Neuronal stem cell (in vitro differentiated cells): ENCODE measurements around the gene NAA35.

Experiments used
- DNase-seq: peaks from one replicate; pipeline ENCODE4 v3.0.0-alpha.2; 2013; ENCODE audit warnings: low spot score
- H2AFZ ChIP-seq: one replicate; pipeline ENCODE4 v1.6.1; 2013; ENCODE audit warnings: mild to moderate bottlenecking, low read length, inconsistent platforms
- H2AK5ac ChIP-seq: 2 replicates; pipeline ENCODE4 v1.6.1; 2013; ENCODE audit warnings: low read depth, mild to moderate bottlenecking, inconsistent platforms, low read length, moderate library complexity, mixed read lengths
- H2BK120ac ChIP-seq: 2 replicates; pipeline ENCODE4 v1.6.1; 2013; ENCODE audit warnings: low read depth, mild to moderate bottlenecking, inconsistent platforms, low read length, moderate library complexity, mixed read lengths
- H2BK12ac ChIP-seq: one replicate; pipeline ENCODE4 v1.6.1; 2013; ENCODE audit warnings: low read length, inconsistent platforms
- H2BK15ac ChIP-seq: 2 replicates; pipeline ENCODE4 v1.6.1; 2013; ENCODE audit warnings: mild to moderate bottlenecking, low read length, inconsistent platforms, mixed read lengths
- H2BK5ac ChIP-seq: one replicate; pipeline ENCODE4 v1.6.1; 2013; ENCODE audit warnings: inconsistent platforms, mild to moderate bottlenecking, low read length, moderate library complexity
- H3K14ac ChIP-seq: one replicate; pipeline ENCODE4 v1.6.1; 2013; ENCODE audit warnings: low read length, inconsistent platforms
- H3K18ac ChIP-seq: 2 replicates; pipeline ENCODE4 v1.6.1; 2013; ENCODE audit warnings: low read length, inconsistent platforms
- H3K23ac ChIP-seq: 2 replicates; pipeline ENCODE4 v1.6.1; 2013; ENCODE audit warnings: low read depth, mild to moderate bottlenecking, mixed read lengths, low read length, inconsistent platforms; ENCODE audit not compliant: poor library complexity
- H3K27ac ChIP-seq: replicated peaks from 3 replicates; pipeline ENCODE4 v1.5.1; 2013; ENCODE audit warnings: low read length, inconsistent platforms
- H3K27me3 ChIP-seq, 3 experiments: 2 replicates each; pipeline ENCODE4 v1.6.1; 2013; ENCODE audit warnings: low read length in 3 of 3, mild to moderate bottlenecking in 2 of 3, inconsistent platforms in 1 of 3, low read depth in 1 of 3, mixed read lengths in 1 of 3, moderate library complexity in 1 of 3; ENCODE audit not compliant: control insufficient read depth in 3 of 3, insufficient read depth in 3 of 3
- H3K36me3 ChIP-seq, 2 donors: replicated peaks in 1 of 2; 2 replicates each; pipeline ENCODE4 v1.6.1; 2013; ENCODE audit warnings: low read length in 2 of 2; ENCODE audit not compliant: control insufficient read depth in 2 of 2, insufficient read depth in 2 of 2
- H3K4ac ChIP-seq: 2 replicates; pipeline ENCODE4 v1.6.1; 2013; ENCODE audit warnings: inconsistent platforms, mild to moderate bottlenecking, low read length, moderate library complexity
- H3K4me1 ChIP-seq, 2 donors: 1 replicate in 1 of 2; 2 replicates in 1 of 2; pipeline ENCODE4 v1.6.1; 2013; ENCODE audit warnings: low read length in 2 of 2, low read depth in 1 of 2; ENCODE audit not compliant: control insufficient read depth in 2 of 2, insufficient read depth in 1 of 2
- H3K4me2 ChIP-seq: one replicate; pipeline ENCODE4 v1.6.1; 2013; ENCODE audit warnings: mild to moderate bottlenecking, low read length, inconsistent platforms; ENCODE audit not compliant: insufficient read depth, poor library complexity, severe bottlenecking
- H3K4me3 ChIP-seq, 2 donors: 2 replicates each; pipeline ENCODE4 v1.5.1; 2013; ENCODE audit warnings: low read length in 2 of 2, mild to moderate bottlenecking in 2 of 2, inconsistent platforms in 1 of 2, moderate library complexity in 1 of 2
- H3K79me1 ChIP-seq: one replicate; pipeline ENCODE4 v1.6.1; 2013; ENCODE audit warnings: low read depth, mild to moderate bottlenecking, inconsistent platforms, low read length, moderate library complexity
- H3K9ac ChIP-seq: one replicate; pipeline ENCODE4 v1.6.1; 2013; ENCODE audit warnings: mild to moderate bottlenecking, low read depth, low read length, inconsistent platforms; ENCODE audit not compliant: poor library complexity
- H3K9me3 ChIP-seq, 2 donors: replicated peaks in 1 of 2; 2 replicates each; pipeline versions ENCODE3 to v1.6.1; 2013; ENCODE audit warnings: low read length in 2 of 2, mild to moderate bottlenecking in 2 of 2, inconsistent platforms in 1 of 2, low read depth in 1 of 2, mixed read lengths in 1 of 2, moderate library complexity in 1 of 2; ENCODE audit not compliant: control insufficient read depth in 2 of 2, insufficient read depth in 1 of 2
- H4K8ac ChIP-seq: one replicate; pipeline ENCODE4 v1.6.1; 2013; ENCODE audit warnings: low read depth, mild to moderate bottlenecking, inconsistent platforms, low read length, moderate library complexity
- H4K91ac ChIP-seq: one replicate; pipeline ENCODE4 v1.6.1; 2013; ENCODE audit warnings: low read length, low read depth, mild to moderate bottlenecking, inconsistent platforms; ENCODE audit not compliant: poor library complexity
- WGBS, 2 donors: extraction: QIAGEN DNeasy Blood & Tissue Kit; methylation state at CpG; one replicate each; pipeline ENCODE4 v1.1.7; 2013; ENCODE audit warnings: missing lambda C conversion rate in 2 of 2, mixed read lengths in 1 of 2; ENCODE audit not compliant: insufficient read length in 2 of 2, insufficient replicate concordance in 1 of 2; ENCODE audit errors: extremely low coverage in 2 of 2; 5-methylcytosine and 5-hydroxymethylcytosine counted together

The NAA35 gene

GRCh38 chr9:85940275-85940831 lies 593 bp upstream of the NAA35 start:
- Histone ChIP-seq H3K27me3 (no peaks in the 10 kb centered on the region), H3K9ac (no peak overlapping the region), H3K4ac (no peak overlapping the region), H3K79me1 (no peaks in the 10 kb centered on the region), H3K4me2 (peak overlapping the region; percentile 29), H3K27ac (peak overlapping the region; percentile 81), H2BK120ac (no peak overlapping the region), H2AK5ac (no peak overlapping the region), H2BK5ac (no peak overlapping the region), H2AFZ (peak overlapping the region; percentile 81), H3K4me1 (peaks cover 3 to 5% of the 10 kb centered on the region in 2 donors), H3K4me3 (peak overlapping the region; percentile 78 to 86), H3K23ac (peak overlapping the region; percentile 92), H2BK12ac (no peak overlapping the region), H3K14ac (no peak overlapping the region), H3K36me3 (peaks cover 8 to 31% of the 10 kb centered on the region in 2 donors), H3K9me3 (no peaks in the 10 kb centered on the region), H2BK15ac (no peak overlapping the region), H4K91ac (no peak overlapping the region), H3K18ac (no peak overlapping the region), H4K8ac (no peak overlapping the region)
- no CpG with 5 or more reads among the region's 13 CpGs for whole genome bisulfite sequencing, 2 donors
- DNase-seq, result no peak

DNA sequence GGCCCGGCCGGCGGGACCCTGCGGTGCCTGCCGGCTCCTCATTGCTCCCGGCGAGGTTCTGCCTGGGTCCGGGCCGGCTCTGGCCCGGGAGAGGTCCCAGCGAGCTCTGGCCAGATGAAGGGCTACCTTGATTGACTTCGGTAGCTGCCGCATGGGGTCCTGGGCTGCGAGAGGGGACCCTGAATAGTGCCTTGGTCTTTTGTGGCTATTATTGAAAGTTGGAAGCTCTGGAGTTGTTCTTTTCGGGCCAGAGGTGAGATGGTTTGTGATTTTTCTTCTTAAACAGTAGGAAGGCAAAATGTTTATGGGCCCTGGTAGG lies 635 bp downstream of the NAA35 start:
- Histone ChIP-seq H4K8ac (peak overlapping the region; percentile 87), H3K4me1 (peaks cover 3 to 5% of the 10 kb centered on the region in 2 donors), H3K4ac (no peak overlapping the region), H2AFZ (peak overlapping the region; percentile 94), H4K91ac (no peak overlapping the region), H3K27ac (peak overlapping the region; percentile 85), H3K4me2 (peak overlapping the region; percentile 70), H3K9me3 (no peaks in the 10 kb centered on the region), H3K23ac (peak overlapping the region; percentile 98), H2BK15ac (no peak overlapping the region), H3K9ac (peak overlapping the region; percentile 98), H2BK120ac (peak overlapping the region; percentile 40), H3K18ac (peak overlapping the region; percentile 97), H3K79me1 (peaks cover 2% of the 10 kb centered on the region), H3K4me3 (peak overlapping the region; percentile 78 to 100), H3K27me3 (no peaks in the 10 kb centered on the region), H3K36me3 (peaks cover 11 to 42% of the 10 kb centered on the region in 2 donors), H2BK12ac (no peak overlapping the region), H3K14ac (peak overlapping the region; percentile 97), H2BK5ac (peak overlapping the region; percentile 97), H2AK5ac (peak overlapping the region; percentile 88)
- WGBS, 2 donors, result no CpG with 5 or more reads among the region's 15 CpGs
- DNase-seq, result peak; percentile 11

DNA sequence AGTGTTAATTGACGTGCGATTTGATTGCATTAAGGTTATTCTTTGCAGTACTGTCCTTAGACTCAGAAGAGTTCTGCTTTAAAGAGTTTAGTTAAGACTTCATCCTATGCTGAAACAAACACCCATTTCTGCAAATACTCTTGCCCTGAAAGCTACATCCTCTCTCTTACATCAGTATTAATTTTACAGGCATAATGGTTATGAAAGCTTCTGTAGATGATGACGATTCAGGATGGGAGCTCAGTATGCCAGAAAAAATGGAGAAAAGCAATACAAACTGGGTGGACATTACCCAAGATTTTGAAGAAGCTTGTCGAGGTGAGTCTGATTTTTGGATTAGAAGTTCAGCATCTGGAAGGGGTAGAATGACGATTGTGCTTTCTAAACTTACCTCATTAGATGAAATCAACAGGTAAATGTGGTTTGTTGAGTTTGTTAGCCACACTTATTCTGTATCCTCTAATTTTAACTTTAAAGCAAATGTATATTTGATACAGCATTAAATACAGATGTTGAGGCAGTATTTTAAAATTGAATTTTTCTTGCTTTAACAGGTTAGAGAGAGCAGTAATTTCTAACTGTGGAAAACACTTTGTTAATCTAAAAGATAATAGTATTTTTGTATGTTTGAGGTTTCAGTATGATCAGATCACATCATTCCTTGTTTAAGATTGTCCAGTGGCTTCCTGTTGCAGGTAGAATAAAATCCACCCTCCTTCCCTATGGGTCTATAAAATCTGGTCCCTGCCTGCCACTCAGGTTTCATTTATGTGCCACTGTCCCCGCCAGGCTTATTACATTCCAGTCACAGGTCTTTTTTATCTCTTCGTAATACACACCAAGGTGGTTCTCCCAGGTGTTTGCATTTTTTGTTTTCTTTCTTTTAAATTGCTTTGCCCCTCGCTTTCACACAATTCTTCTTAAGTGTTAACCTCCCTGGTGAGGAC lies 1.3 kb downstream of the NAA35 start:
- Histone ChIP-seq H2BK12ac (no peak overlapping the region), H3K9me3 (no peaks in the 10 kb centered on the region), H2BK15ac (no peak overlapping the region), H3K27me3 (no peaks in the 10 kb centered on the region), H3K18ac (no peak overlapping the region), H2AFZ (peak overlapping the region; percentile 94), H2AK5ac (no peak overlapping the region), H3K9ac (no peak overlapping the region), H4K8ac (no peak overlapping the region), H3K14ac (no peak overlapping the region), H3K79me1 (peaks cover 2% of the 10 kb centered on the region), H3K23ac (no peak overlapping the region), H3K27ac (peak overlapping the region; percentile 85), H3K36me3 (peaks cover 11 to 49% of the 10 kb centered on the region in 2 donors), H3K4ac (no peak overlapping the region), H2BK5ac (no peak overlapping the region), H2BK120ac (no peak overlapping the region), H3K4me3 (peak overlapping the region; percentile 78 to 100), H3K4me1 (peaks cover 2 to 5% of the 10 kb centered on the region in 2 donors), H3K4me2 (peak overlapping the region; percentile 70), H4K91ac (no peak overlapping the region)
- DNase-seq, result no peak
- no CpG with 5 or more reads among the region's 8 CpGs for WGBS, 2 donors
